ENCODE results near the gene ZNHIT6.

Gene ZNHIT6

DNA sequence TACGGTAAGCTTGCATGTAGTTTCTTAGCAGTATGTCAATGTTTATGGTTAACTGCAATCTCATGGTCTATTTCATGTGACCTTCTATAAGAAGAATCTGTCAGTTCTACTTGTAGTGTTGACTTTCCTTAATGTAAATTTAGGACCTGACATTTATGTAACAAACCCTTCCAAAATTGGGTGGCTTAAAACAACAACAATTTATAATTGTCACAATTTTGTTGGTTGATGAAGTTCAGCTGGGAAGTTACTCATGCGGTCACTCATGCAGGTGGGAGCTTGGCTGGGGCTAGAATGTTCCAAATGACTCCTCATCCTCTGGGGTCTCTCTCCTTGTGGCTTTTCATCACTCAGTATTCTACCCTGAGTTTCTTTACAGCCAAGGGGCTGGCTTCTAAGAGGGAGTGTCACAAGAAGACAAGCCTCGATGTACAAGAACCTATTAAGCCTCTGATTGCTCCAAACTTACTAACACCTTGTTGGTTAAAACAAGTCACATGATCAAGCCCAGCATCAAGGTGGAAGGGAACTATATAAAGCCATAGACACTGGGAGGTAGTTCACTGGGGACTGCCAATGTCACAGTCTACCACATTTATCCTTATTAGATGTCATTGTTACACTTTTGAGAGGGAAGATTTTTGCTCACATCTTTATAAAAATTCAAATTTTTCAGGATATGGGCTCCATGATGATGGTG lies 103.8 kb downstream of the ZNHIT6 start:
- no CpG with 5 or more reads among the region's 3 CpGs for WGBS, 2 donors (ENCODE audit: extremely low coverage in 2 of 2, insufficient read length in 2 of 2, insufficient replicate concordance in 1 of 2)
- DNase-seq (ENCODE audit: low spot score): no peak
- Histone ChIP-seq H3K9me3 (replicated peaks in 1 of 2; ENCODE audit: control insufficient read depth in 2 of 2, insufficient read depth in 1 of 2, low read depth in 1 of 2, low read length in 2 of 2) (no peaks in the 10 kb centered on the region), H2BK12ac (ENCODE audit: low read length) (no peak overlapping the region), H3K4me1 (ENCODE audit: control insufficient read depth in 2 of 2, insufficient read depth in 1 of 2, low read depth in 1 of 2, low read length in 2 of 2) (peaks cover 15% of the 10 kb centered on the region in 2 donors), H2AFZ (ENCODE audit: low read length) (no peak overlapping the region), H3K9ac (ENCODE audit: low read depth, low read length, poor library complexity) (no peak overlapping the region), H3K79me1 (ENCODE audit: low read depth, low read length) (no peaks in the 10 kb centered on the region), H3K18ac (ENCODE audit: low read length) (no peak overlapping the region), H3K27ac (replicated peaks; ENCODE audit: low read length) (no peak overlapping the region), H3K4me3 (ENCODE audit: low read length in 2 of 2) (no peak overlapping the region), H2BK120ac (ENCODE audit: low read depth, low read length) (no peak overlapping the region), H2BK15ac (ENCODE audit: low read length) (no peak overlapping the region), H4K8ac (ENCODE audit: low read depth, low read length) (no peak overlapping the region), H2BK5ac (ENCODE audit: low read length) (no peak overlapping the region), H3K36me3 (replicated peaks in 1 of 2; ENCODE audit: control insufficient read depth in 2 of 2, insufficient read depth in 2 of 2, low read length in 2 of 2) (no peaks in the 10 kb centered on the region), H3K4me2 (ENCODE audit: insufficient read depth, low read length, poor library complexity, severe bottlenecking) (no peak overlapping the region), H2AK5ac (ENCODE audit: low read depth, low read length) (no peak overlapping the region), H3K4ac (ENCODE audit: low read length) (no peak overlapping the region), H3K23ac (ENCODE audit: low read depth, low read length, poor library complexity) (no peak overlapping the region), H4K91ac (ENCODE audit: low read depth, low read length, poor library complexity) (no peak overlapping the region), H3K14ac (ENCODE audit: low read length) (no peak overlapping the region), H3K27me3 (ENCODE audit: control insufficient read depth in 3 of 3, insufficient read depth in 3 of 3, low read depth in 1 of 3, low read length in 3 of 3) (no peaks in the 10 kb centered on the region)

DNA sequence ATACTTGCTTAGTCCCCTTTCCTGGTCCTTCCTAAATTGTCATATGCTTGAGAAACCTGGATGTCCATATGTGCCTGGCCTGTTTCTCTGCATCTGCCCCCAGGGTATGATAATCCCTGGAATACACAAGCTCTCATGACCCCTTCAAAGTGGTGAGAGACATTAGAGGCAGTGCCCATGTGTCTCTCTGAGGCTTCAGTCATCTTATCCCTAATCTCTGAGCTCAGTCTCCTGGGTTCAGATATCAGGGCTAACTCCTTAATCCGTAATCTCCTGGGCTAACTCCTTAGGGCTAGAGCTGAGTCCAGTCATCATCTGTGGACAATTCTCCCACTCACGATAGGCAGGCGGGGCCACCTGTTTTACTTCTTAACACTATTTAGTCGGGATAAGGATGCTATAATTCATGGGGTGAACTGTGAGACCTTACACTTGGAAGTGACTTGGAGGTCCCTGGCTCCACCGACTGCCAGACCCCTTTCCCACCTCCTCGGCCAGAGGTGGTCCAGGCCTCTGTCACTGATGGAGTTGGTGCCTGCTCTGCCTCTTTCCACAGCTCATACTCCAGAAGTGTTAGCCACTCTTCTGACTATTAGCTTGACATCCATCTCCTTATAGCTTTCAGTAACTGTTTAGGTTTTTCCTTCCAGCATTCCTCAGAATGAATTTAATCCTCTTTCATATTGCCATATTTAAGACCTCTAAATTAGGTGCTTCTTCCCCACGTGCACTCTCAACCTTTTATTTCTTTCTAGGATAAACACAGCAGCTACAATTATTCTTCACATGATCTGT lies 105.0 kb downstream of the ZNHIT6 start:
- Histone ChIP-seq H3K27me3 (ENCODE audit: control insufficient read depth in 3 of 3, insufficient read depth in 3 of 3, low read depth in 1 of 3, low read length in 3 of 3) (no peaks in the 10 kb centered on the region), H3K4ac (ENCODE audit: low read length) (no peak overlapping the region), H3K23ac (ENCODE audit: low read depth, low read length, poor library complexity) (no peak overlapping the region), H3K4me2 (ENCODE audit: insufficient read depth, low read length, poor library complexity, severe bottlenecking) (no peak overlapping the region), H2AFZ (ENCODE audit: low read length) (no peak overlapping the region), H3K9ac (ENCODE audit: low read depth, low read length, poor library complexity) (no peak overlapping the region), H4K91ac (ENCODE audit: low read depth, low read length, poor library complexity) (no peak overlapping the region), H2BK120ac (ENCODE audit: low read depth, low read length) (no peak overlapping the region), H3K27ac (replicated peaks; ENCODE audit: low read length) (no peak overlapping the region), H2AK5ac (ENCODE audit: low read depth, low read length) (no peak overlapping the region), H2BK15ac (ENCODE audit: low read length) (no peak overlapping the region), H2BK5ac (ENCODE audit: low read length) (no peak overlapping the region), H2BK12ac (ENCODE audit: low read length) (no peak overlapping the region), H3K79me1 (ENCODE audit: low read depth, low read length) (no peaks in the 10 kb centered on the region), H3K18ac (ENCODE audit: low read length) (no peak overlapping the region), H3K4me3 (ENCODE audit: low read length in 2 of 2) (no peak overlapping the region), H3K14ac (ENCODE audit: low read length) (no peak overlapping the region), H3K4me1 (ENCODE audit: control insufficient read depth in 2 of 2, insufficient read depth in 1 of 2, low read depth in 1 of 2, low read length in 2 of 2) (peaks cover 15 to 18% of the 10 kb centered on the region in 2 donors), H3K9me3 (replicated peaks in 1 of 2; ENCODE audit: control insufficient read depth in 2 of 2, insufficient read depth in 1 of 2, low read depth in 1 of 2, low read length in 2 of 2) (no peaks in the 10 kb centered on the region), H4K8ac (ENCODE audit: low read depth, low read length) (no peak overlapping the region), H3K36me3 (replicated peaks in 1 of 2; ENCODE audit: control insufficient read depth in 2 of 2, insufficient read depth in 2 of 2, low read length in 2 of 2) (no peaks in the 10 kb centered on the region)
- DNase-seq (ENCODE audit: low spot score): no peak
- WGBS, 2 donors (ENCODE audit: extremely low coverage in 2 of 2, insufficient read length in 2 of 2, insufficient replicate concordance in 1 of 2): no CpG with 5 or more reads among the region's 7 CpGs

DNA sequence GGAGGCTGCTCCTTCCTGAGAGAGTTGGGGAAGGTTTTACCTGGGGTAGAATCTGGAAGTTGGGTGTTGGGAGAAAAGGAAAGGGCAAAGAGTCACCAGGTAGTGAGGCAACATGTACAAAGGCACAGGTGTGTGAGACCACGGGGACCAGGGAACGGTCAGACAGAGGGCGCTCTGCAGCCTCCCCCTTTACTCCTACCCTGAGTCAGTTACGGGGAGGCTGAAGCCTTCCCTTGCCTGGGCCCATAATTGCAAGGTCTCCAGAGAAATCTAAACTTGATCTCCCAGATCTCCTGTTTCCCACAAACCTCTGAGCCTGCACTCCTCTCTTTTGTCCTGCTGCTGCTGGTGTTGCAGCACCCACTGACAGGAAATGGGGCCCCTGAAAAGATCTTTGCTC lies 105.7 kb downstream of the ZNHIT6 start:
- no peak overlapping the region for H2AFZ ChIP-seq (ENCODE audit: low read length)
- DNase-seq (ENCODE audit: low spot score): no peak
- H3K4me1 ChIP-seq (ENCODE audit: control insufficient read depth in 2 of 2, insufficient read depth in 1 of 2, low read depth in 1 of 2, low read length in 2 of 2): peaks cover 11 to 14% of the 10 kb centered on the region in 2 donors
- no peak overlapping the region for H2AK5ac ChIP-seq (ENCODE audit: low read depth, low read length)
- no peak overlapping the region for H2BK120ac ChIP-seq (ENCODE audit: low read depth, low read length)
- no CpG with 5 or more reads among the region's 4 CpGs for WGBS, 2 donors (ENCODE audit: extremely low coverage in 2 of 2, insufficient read length in 2 of 2, insufficient replicate concordance in 1 of 2)
- no peak overlapping the region for H3K23ac ChIP-seq (ENCODE audit: low read depth, low read length, poor library complexity)
- no peak overlapping the region for H2BK5ac ChIP-seq (ENCODE audit: low read length)
- H3K27ac ChIP-seq (replicated peaks; ENCODE audit: low read length): no peak overlapping the region
- H3K14ac ChIP-seq (ENCODE audit: low read length): no peak overlapping the region
- H3K36me3 ChIP-seq (replicated peaks in 1 of 2; ENCODE audit: control insufficient read depth in 2 of 2, insufficient read depth in 2 of 2, low read length in 2 of 2): no peaks in the 10 kb centered on the region
- no peak overlapping the region for H3K4ac ChIP-seq (ENCODE audit: low read length)
- no peaks in the 10 kb centered on the region for H3K9me3 ChIP-seq (replicated peaks in 1 of 2; ENCODE audit: control insufficient read depth in 2 of 2, insufficient read depth in 1 of 2, low read depth in 1 of 2, low read length in 2 of 2)
- no peak overlapping the region for H2BK15ac ChIP-seq (ENCODE audit: low read length)
- H4K8ac ChIP-seq (ENCODE audit: low read depth, low read length): no peak overlapping the region
- no peaks in the 10 kb centered on the region for H3K79me1 ChIP-seq (ENCODE audit: low read depth, low read length)
- no peak overlapping the region for H2BK12ac ChIP-seq (ENCODE audit: low read length)
- no peak overlapping the region for H4K91ac ChIP-seq (ENCODE audit: low read depth, low read length, poor library complexity)
- H3K9ac ChIP-seq (ENCODE audit: low read depth, low read length, poor library complexity): no peak overlapping the region
- no peak overlapping the region for H3K4me2 ChIP-seq (ENCODE audit: insufficient read depth, low read length, poor library complexity, severe bottlenecking)
- H3K4me3 ChIP-seq (ENCODE audit: low read length in 2 of 2): no peak overlapping the region
- no peaks in the 10 kb centered on the region for H3K27me3 ChIP-seq (ENCODE audit: control insufficient read depth in 3 of 3, insufficient read depth in 3 of 3, low read depth in 1 of 3, low read length in 3 of 3)
- no peak overlapping the region for H3K18ac ChIP-seq (ENCODE audit: low read length)

DNA sequence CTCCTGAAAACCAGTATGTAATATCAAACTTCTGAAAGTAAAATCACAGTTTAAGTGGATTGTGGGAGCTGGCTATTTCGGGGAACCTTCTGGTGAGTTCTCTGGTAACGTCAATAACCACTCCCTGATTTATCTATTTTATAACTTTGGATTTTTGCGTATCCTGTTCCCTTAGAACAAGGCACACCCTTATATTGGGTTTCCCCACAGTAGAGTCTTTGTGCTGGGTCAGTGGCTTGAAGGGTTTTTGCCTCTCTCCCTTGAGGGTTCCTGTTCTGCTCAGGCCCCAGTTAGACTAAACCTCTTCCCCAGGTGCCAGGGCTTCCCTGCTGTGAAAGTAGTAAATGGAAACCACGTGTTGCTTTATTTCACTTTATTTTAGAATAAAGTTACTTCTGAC lies 106.3 kb downstream of the ZNHIT6 start:
- no peak overlapping the region for H2BK120ac ChIP-seq (ENCODE audit: low read depth, low read length)
- no peak overlapping the region for H3K18ac ChIP-seq (ENCODE audit: low read length)
- H3K4ac ChIP-seq (ENCODE audit: low read length): no peak overlapping the region
- H3K27ac ChIP-seq (replicated peaks; ENCODE audit: low read length): no peak overlapping the region
- no peaks in the 10 kb centered on the region for H3K9me3 ChIP-seq (replicated peaks in 1 of 2; ENCODE audit: control insufficient read depth in 2 of 2, insufficient read depth in 1 of 2, low read depth in 1 of 2, low read length in 2 of 2)
- H2AK5ac ChIP-seq (ENCODE audit: low read depth, low read length): no peak overlapping the region
- H3K9ac ChIP-seq (ENCODE audit: low read depth, low read length, poor library complexity): no peak overlapping the region
- H3K4me2 ChIP-seq (ENCODE audit: insufficient read depth, low read length, poor library complexity, severe bottlenecking): no peak overlapping the region
- no CpG with 5 or more reads among the region's 4 CpGs for WGBS, 2 donors (ENCODE audit: extremely low coverage in 2 of 2, insufficient read length in 2 of 2, insufficient replicate concordance in 1 of 2)
- no peaks in the 10 kb centered on the region for H3K79me1 ChIP-seq (ENCODE audit: low read depth, low read length)
- no peak overlapping the region for H2BK5ac ChIP-seq (ENCODE audit: low read length)
- no peak overlapping the region for H2BK15ac ChIP-seq (ENCODE audit: low read length)
- H3K27me3 ChIP-seq (ENCODE audit: control insufficient read depth in 3 of 3, insufficient read depth in 3 of 3, low read depth in 1 of 3, low read length in 3 of 3): no peaks in the 10 kb centered on the region
- H3K4me1 ChIP-seq (ENCODE audit: control insufficient read depth in 2 of 2, insufficient read depth in 1 of 2, low read depth in 1 of 2, low read length in 2 of 2): peaks cover 5 to 9% of the 10 kb centered on the region in 2 donors
- H3K23ac ChIP-seq (ENCODE audit: low read depth, low read length, poor library complexity): no peak overlapping the region
- H3K4me3 ChIP-seq (ENCODE audit: low read length in 2 of 2): no peak overlapping the region
- H3K36me3 ChIP-seq (replicated peaks in 1 of 2; ENCODE audit: control insufficient read depth in 2 of 2, insufficient read depth in 2 of 2, low read length in 2 of 2): no peaks in the 10 kb centered on the region
- H4K8ac ChIP-seq (ENCODE audit: low read depth, low read length): no peak overlapping the region
- no peak for DNase-seq (ENCODE audit: low spot score)
- H2BK12ac ChIP-seq (ENCODE audit: low read length): no peak overlapping the region
- H3K14ac ChIP-seq (ENCODE audit: low read length): no peak overlapping the region
- H4K91ac ChIP-seq (ENCODE audit: low read depth, low read length, poor library complexity): no peak overlapping the region
- H2AFZ ChIP-seq (ENCODE audit: low read length): no peak overlapping the region
